ENCODE data around the gene THG1L. TPM values are rescaled to one million over a fixed set of nuclear protein-coding genes. Genes with fewer than 3 reads are reported as not detected.
"Not testable (repeated sequence)": the region's sequence is repeated elsewhere in the genome, so short reads cannot be mapped to it uniquely, and the experiment has no call there.

Gene THG1L
- total RNA-seq, 1 experiment from 2014 or later = 29.9 TPM

DNA sequence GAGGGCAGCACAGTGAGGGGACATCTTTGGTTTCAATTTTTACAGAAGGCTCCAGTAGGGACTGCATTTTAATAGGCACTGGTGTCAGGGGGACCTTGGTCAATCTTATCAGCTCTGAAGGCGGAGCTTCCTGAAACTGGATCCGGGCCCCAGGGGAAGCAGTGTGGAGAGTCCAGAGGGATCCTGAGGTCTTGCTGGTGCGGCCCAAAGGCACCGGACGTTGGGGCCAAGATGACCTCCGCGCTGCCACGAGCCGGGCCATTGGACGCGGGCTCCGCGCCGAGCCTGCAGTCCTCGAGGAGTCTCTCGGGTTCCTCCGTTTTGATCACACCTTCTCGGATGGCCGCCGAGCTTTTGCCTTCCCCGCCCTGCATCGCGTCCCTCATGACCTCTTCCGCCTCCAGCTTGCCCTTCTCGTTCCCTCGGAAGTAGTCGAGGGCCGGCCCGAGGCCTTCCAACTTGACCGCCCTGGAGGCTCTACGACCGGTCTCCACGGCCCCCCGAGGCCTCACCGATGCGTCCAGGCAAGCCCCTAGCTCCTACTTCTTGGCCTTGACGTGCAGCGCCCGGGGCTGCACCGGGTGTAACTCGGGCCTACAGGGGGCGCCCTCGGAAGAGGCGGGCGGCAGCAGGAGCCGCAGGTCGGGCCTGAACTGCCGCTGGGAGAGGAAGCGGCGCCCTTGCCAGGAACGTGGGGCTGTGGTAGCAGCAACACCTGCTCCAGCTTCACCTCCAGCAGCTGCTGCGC is 41.1 kb upstream of the THG1L start:
- POLR2A ChIA-PET = no interaction called here
- Mint-ChIP-seq H3K9me3 (ENCODE audit: unreplicated experiment) (no peaks in the 10 kb centered on the region), H3K4me1 (ENCODE audit: insufficient read depth, unreplicated experiment) (no peaks in the 10 kb centered on the region), H3K27me3 (ENCODE audit: insufficient read depth, unreplicated experiment) (no peaks in the 10 kb centered on the region), H3K4me3 (ENCODE audit: unreplicated experiment) (no peak overlapping the region), H3K36me3 (ENCODE audit: insufficient read depth, unreplicated experiment) (no peaks in the 10 kb centered on the region), H3K27ac (ENCODE audit: low read depth, unreplicated experiment) (no peak overlapping the region)
- intact Hi-C loops (cut with micrococcal nuclease) = no loop called here
- DNase-seq (ENCODE audit: unreplicated experiment) = no peak
- TF ChIP-seq, protein P1, sequence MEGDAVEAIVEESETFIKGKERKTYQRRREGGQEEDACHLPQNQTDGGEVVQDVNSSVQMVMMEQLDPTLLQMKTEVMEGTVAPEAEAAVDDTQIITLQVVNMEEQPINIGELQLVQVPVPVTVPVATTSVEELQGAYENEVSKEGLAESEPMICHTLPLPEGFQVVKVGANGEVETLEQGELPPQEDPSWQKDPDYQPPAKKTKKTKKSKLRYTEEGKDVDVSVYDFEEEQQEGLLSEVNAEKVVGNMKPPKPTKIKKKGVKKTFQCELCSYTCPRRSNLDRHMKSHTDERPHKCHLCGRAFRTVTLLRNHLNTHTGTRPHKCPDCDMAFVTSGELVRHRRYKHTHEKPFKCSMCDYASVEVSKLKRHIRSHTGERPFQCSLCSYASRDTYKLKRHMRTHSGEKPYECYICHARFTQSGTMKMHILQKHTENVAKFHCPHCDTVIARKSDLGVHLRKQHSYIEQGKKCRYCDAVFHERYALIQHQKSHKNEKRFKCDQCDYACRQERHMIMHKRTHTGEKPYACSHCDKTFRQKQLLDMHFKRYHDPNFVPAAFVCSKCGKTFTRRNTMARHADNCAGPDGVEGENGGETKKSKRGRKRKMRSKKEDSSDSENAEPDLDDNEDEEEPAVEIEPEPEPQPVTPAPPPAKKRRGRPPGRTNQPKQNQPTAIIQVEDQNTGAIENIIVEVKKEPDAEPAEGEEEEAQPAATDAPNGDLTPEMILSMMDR (IDR thresholded peaks at IDR 0.05; ENCODE audit: unreplicated experiment) = peak; percentile 20
- BruUV-seq (replicated peaks) = no TSS peak
- CTCF ChIA-PET = interaction anchor here (0.6 kb wide), 3 partner anchors 10 to 432 kb away, joined by 3 to 4 read pairs (median 4); no protein-coding TSS in a partner anchor

DNA sequence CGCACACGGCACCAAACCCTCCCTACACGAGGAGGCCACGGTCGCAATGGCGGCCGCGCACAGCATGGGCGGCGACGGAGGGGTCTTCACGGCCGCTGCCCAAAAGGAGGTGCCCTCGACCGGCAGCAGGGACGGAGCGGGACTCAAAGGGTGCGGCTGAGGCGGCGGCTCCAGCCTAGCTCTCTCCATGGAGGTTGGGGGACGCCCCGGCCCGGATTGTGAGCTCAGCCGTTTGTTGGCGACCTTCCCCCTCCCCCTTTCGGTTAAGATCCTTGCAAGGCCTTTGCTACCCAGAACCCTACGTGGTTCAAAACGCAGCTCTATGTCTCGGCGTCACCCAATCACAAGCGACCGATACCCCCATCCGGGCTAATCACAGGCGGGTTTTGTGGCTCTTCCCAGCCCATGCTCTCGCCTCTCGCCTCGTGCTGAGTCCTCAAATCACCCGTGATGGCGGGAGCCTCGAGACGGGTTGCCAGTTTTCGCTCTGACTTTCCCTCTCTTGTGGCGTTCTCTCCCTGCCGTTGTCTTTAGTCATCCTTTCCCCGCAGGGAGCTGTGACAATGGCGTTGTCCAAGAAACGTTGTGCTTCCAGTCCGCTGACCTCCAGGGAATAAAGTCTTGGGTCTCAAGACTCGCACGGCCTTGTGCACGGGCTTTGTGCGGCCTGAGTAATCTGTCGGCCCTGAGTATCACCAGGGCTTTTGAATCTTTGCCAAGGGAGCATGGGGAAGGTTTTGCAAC is 40.4 kb upstream of the THG1L start:
- H3K4me3 Mint-ChIP-seq (ENCODE audit: unreplicated experiment) = no peak overlapping the region
- no peaks in the 10 kb centered on the region for H3K9me3 Mint-ChIP-seq (ENCODE audit: unreplicated experiment)
- no peaks in the 10 kb centered on the region for H3K27me3 Mint-ChIP-seq (ENCODE audit: insufficient read depth, unreplicated experiment)
- no peaks in the 10 kb centered on the region for H3K36me3 Mint-ChIP-seq (ENCODE audit: insufficient read depth, unreplicated experiment)
- intact Hi-C loops (cut with micrococcal nuclease) = no loop called here
- H3K4me1 Mint-ChIP-seq (ENCODE audit: insufficient read depth, unreplicated experiment) = no peaks in the 10 kb centered on the region
- no peak for DNase-seq (ENCODE audit: unreplicated experiment)
- H3K27ac Mint-ChIP-seq (ENCODE audit: low read depth, unreplicated experiment) = no peak overlapping the region
- CTCF ChIA-PET = interaction anchor here (0.6 to 1.2 kb wide), 4 partner anchors 13 to 433 kb away, joined by 3 to 4 read pairs (median 3); partner anchors contain the start of gene LSM11
- TF ChIP-seq, protein P1 (IDR thresholded peaks at IDR 0.05; ENCODE audit: unreplicated experiment) = no peak
- BruUV-seq (replicated peaks) = no TSS peak
- POLR2A ChIA-PET = no interaction called here

DNA sequence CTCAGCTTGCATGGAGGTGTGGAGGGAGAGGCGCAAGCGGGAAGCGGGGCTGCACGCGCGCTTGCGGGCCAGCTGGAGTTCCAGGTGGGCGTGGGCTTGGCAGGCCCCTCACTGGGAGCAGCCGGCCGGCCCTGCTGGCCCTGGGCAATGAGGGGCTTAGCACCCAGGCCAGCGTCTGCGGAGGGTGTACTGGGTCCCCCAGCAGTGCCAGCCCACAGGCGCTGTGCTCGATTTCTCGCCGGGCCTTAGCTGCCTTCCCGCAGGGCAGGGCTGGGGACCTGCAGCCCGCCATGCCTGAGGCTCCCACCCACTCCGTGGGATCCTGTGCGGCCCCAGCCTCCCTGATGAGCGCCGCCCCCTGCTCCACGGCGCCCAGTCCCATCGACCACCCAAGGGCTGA is 37.4 kb upstream of the THG1L start:
- H3K36me3 Mint-ChIP-seq (ENCODE audit: insufficient read depth, unreplicated experiment); H3K4me3 Mint-ChIP-seq (ENCODE audit: unreplicated experiment); BruUV-seq (replicated peaks); H3K27me3 Mint-ChIP-seq (ENCODE audit: insufficient read depth, unreplicated experiment); H3K27ac Mint-ChIP-seq (ENCODE audit: low read depth, unreplicated experiment); POLR2A ChIA-PET; H3K9me3 Mint-ChIP-seq (ENCODE audit: unreplicated experiment); H3K4me1 Mint-ChIP-seq (ENCODE audit: insufficient read depth, unreplicated experiment); DNase-seq (ENCODE audit: unreplicated experiment); intact Hi-C loops (cut with micrococcal nuclease): not testable (repeated sequence)
- CTCF ChIA-PET = interaction anchor here (2.0 kb wide), 1 partner anchor 25 kb away, joined by 6 read pairs; no protein-coding TSS in a partner anchor

DNA sequence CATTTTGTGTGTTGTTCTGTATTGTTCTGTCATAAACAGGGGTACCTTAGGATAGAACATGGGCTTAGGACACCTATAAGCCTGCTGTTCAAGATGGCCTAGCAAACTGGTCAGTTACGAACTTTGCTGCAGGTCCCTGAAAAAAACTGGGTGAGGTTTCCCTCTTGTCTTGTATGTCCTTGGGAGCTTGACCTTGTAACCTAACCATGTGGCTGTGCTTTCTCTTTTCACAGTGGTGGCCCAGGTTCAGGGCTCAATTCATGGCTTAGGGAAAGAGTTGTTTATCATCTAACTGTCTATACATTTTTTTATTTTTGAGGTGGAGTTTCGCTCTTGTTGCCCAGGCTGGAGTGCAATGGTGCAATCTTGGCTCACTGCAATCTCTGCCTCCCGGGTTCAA is 35.1 kb upstream of the THG1L start:
- H3K4me3 Mint-ChIP-seq (ENCODE audit: unreplicated experiment); H3K4me1 Mint-ChIP-seq (ENCODE audit: insufficient read depth, unreplicated experiment); DNase-seq (ENCODE audit: unreplicated experiment); H3K27ac Mint-ChIP-seq (ENCODE audit: low read depth, unreplicated experiment); POLR2A ChIA-PET; intact Hi-C loops (cut with micrococcal nuclease); H3K27me3 Mint-ChIP-seq (ENCODE audit: insufficient read depth, unreplicated experiment); H3K9me3 Mint-ChIP-seq (ENCODE audit: unreplicated experiment); BruUV-seq (replicated peaks); H3K36me3 Mint-ChIP-seq (ENCODE audit: insufficient read depth, unreplicated experiment): not testable (repeated sequence)
- CTCF ChIA-PET = interaction anchor here (0.6 to 1.9 kb wide), 4 partner anchors 22 to 1673 kb away, joined by 3 to 6 read pairs (median 3); no protein-coding TSS in a partner anchor

DNA sequence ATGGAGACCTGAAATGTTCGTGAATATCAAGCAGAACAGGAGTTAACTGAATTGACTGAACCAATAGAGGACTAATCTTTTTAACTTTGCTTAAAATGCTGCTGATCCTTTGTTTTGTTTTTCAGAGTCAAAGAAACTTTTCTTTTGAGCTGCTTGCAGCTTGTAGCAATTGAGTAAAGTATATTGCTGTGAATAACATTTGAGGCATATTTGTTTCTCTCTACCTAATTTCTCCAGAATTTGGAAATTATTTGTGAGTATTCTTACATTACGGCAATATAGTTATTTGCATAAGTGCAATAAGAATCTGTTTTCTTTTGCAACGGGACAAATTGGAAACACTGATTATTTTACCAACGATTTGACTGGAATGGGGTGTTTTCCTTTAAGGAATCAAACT is 32.5 kb upstream of the THG1L start:
- H3K27ac Mint-ChIP-seq (ENCODE audit: low read depth, unreplicated experiment); BruUV-seq (replicated peaks); H3K36me3 Mint-ChIP-seq (ENCODE audit: insufficient read depth, unreplicated experiment); H3K4me1 Mint-ChIP-seq (ENCODE audit: insufficient read depth, unreplicated experiment); DNase-seq (ENCODE audit: unreplicated experiment); intact Hi-C loops (cut with micrococcal nuclease); CTCF ChIA-PET; H3K27me3 Mint-ChIP-seq (ENCODE audit: insufficient read depth, unreplicated experiment); H3K9me3 Mint-ChIP-seq (ENCODE audit: unreplicated experiment); H3K4me3 Mint-ChIP-seq (ENCODE audit: unreplicated experiment); POLR2A ChIA-PET: not testable (repeated sequence)
